Keratinocyte (primary cell): ENCODE data around the gene ZDHHC22.

Experiments
- CTCF ChIP-seq, 3 experiments: IDR thresholded peaks in 1 of 3; conservative IDR thresholded peaks in 1 of 3; optimal IDR thresholded peaks in 1 of 3; 2 replicates in 2 of 3; 3 replicates in 1 of 3; pipeline versions ENCODE3 to v1.5.1; 2011; ENCODE audit warnings: low read length in 3 of 3, mild to moderate bottlenecking in 3 of 3, moderate library complexity in 2 of 3, control low read depth in 1 of 3, inconsistent platforms in 1 of 3; ENCODE audit not compliant: insufficient read depth in 2 of 3; ENCODE audit errors: extremely low read depth in 1 of 3
- EZH2 ChIP-seq: IDR thresholded peaks from one replicate; pipeline ENCODE4 v1.6.1; 2012; ENCODE audit warnings: inconsistent platforms, mild to moderate bottlenecking, low read length, moderate library complexity

GRCh38 chr14:77158175-77158881, 16.7 kb upstream of the ZDHHC22 start:
- no peak for TF ChIP-seq CTCF (optimal IDR thresholded peaks at IDR 0.05 in 1 of 3, IDR thresholded peaks at IDR 0.05 in 1 of 3, conservative IDR thresholded peaks at IDR 0.05 in 1 of 3; ENCODE audit: extremely low read depth in 1 of 3, insufficient read depth in 2 of 3, low read length in 3 of 3)
- TF ChIP-seq EZH2: peak; percentile 32
